ENCODE measurements around the gene COL5A1.

DNA sequence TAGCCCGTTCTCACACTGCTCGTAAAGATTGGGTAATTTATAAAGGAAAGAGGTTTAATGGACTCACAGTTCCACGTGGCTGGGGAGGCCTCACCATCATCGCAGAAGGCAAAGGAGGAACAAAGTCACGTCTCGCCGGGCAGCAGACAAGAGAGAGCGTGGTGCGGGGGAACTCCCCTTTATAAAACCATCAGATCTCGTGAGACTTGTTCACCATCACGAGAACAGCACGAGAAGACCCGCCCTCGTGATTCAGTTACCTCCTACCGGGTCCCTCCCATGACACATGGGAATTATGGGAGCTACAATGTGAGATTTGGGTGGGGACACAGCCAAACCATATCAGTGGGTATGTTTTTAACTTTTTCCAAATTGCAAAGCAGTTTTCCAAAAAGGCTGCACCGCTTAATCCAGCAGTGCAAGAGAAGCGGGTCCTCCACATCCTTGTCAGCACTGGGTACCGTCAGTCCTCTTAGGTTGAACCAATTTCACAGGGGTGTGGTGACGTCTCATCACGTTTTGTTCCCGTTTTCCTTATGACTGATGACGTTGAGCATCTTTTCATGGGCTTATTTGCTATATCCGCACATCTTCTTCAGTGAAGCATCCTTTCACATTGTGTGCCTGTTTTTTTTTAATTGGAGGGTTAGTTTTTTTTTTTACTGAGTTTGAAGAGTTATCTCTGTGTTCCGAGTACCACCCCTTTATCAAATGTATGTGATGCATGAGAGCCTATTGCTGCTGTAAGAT is 231.1 kb downstream of the COL5A1 start:
- TF ChIP-seq, protein P1, sequence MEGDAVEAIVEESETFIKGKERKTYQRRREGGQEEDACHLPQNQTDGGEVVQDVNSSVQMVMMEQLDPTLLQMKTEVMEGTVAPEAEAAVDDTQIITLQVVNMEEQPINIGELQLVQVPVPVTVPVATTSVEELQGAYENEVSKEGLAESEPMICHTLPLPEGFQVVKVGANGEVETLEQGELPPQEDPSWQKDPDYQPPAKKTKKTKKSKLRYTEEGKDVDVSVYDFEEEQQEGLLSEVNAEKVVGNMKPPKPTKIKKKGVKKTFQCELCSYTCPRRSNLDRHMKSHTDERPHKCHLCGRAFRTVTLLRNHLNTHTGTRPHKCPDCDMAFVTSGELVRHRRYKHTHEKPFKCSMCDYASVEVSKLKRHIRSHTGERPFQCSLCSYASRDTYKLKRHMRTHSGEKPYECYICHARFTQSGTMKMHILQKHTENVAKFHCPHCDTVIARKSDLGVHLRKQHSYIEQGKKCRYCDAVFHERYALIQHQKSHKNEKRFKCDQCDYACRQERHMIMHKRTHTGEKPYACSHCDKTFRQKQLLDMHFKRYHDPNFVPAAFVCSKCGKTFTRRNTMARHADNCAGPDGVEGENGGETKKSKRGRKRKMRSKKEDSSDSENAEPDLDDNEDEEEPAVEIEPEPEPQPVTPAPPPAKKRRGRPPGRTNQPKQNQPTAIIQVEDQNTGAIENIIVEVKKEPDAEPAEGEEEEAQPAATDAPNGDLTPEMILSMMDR (IDR thresholded peaks at IDR 0.05): no peak
- TF ChIP-seq EZH2phosphoT487 (IDR thresholded peaks at IDR 0.05): no peak
